Endothelial cell of umbilical vein (primary cell): ENCODE results near the gene PPM1G. TPM values are rescaled to one million over a fixed set of nuclear protein-coding genes. Genes with fewer than 3 reads are reported as not detected.

Experiments used
- BruUV-seq: library from RNA; stranded (reverse); fragments of 400-500 nt; replicated peaks from 2 replicates; lab custom pipeline; 2021; lab: Mats Ljungman, UMichigan
- CTCF ChIA-PET: fragments of 300-600, 350-600 bp; sonication (Branson Sonifier 250); formaldehyde crosslinking; loops from one replicate; lab custom pipeline; 2021; ENCODE audit warnings: antibody characterized with exemption, inconsistent platforms; lab: Charles Lee
- POLR2A ChIA-PET: fragments of 300-600, 350-600 bp; sonication (Branson Sonifier 250); formaldehyde crosslinking; loops from one replicate; lab custom pipeline; 2021; ENCODE audit warnings: antibody characterized with exemption, inconsistent platforms; lab: Charles Lee
- DNase-seq: peaks from one replicate; pipeline ENCODE4 v3.0.0-alpha.2; 2011; ENCODE audit warnings: low read depth, low spot score
- FAIRE-seq: peaks from 2 replicates; lab custom pipeline; 2011; peaks lifted over from hg19 to GRCh38; lab: Jason Lieb, UNC
- H2AFZ ChIP-seq: 2 replicates; pipeline ENCODE4 v1.6.0; 2012; ENCODE audit warnings: low read depth, low read length, control low read depth, inconsistent platforms
- H3K27ac ChIP-seq: 2 replicates; pipeline ENCODE4 v1.5.1; 2011; ENCODE audit warnings: low read depth, mild to moderate bottlenecking, control low read depth, low read length, moderate library complexity; ENCODE audit not compliant: insufficient read depth
- H3K27me3 ChIP-seq, 2 experiments: 2 replicates each; pipeline versions ENCODE4 v1.6.0 to v1.6.1; 2011; ENCODE audit warnings: low read length in 2 of 2, mixed read lengths in 1 of 2; ENCODE audit not compliant: control insufficient read depth in 2 of 2, insufficient read depth in 2 of 2
- H3K36me3 ChIP-seq, 2 experiments: 2 replicates in 1 of 2; 3 replicates in 1 of 2; pipeline ENCODE4 v1.5.1; 2011; ENCODE audit warnings: low read length in 2 of 2, mild to moderate bottlenecking in 1 of 2, moderate library complexity in 1 of 2; ENCODE audit not compliant: control insufficient read depth in 2 of 2, insufficient read depth in 2 of 2; ENCODE audit errors: extremely low read depth in 1 of 2
- H3K4me1 ChIP-seq: 3 replicates; pipeline ENCODE4 v1.5.1; 2011; ENCODE audit warnings: mild to moderate bottlenecking, low read length; ENCODE audit not compliant: control insufficient read depth, insufficient read depth; ENCODE audit errors: extremely low read depth
- H3K4me2 ChIP-seq: 2 replicates; pipeline ENCODE4 v1.6.1; 2011; ENCODE audit warnings: low read length, control low read depth, mixed read lengths; ENCODE audit not compliant: insufficient read depth
- H3K4me3 ChIP-seq, 3 experiments: fragments of 200-600 bp in 1 of 3; sonication (generic), shearing (Covaris generic) in 1 of 3; replicated peaks in 1 of 3; 2 replicates each; pipeline ENCODE4 v1.5.1; 2011 to 2016; ENCODE audit warnings: control low read depth in 3 of 3, low read length in 3 of 3, mild to moderate bottlenecking in 2 of 3, inconsistent platforms in 1 of 3, low read depth in 1 of 3, moderate library complexity in 1 of 3; ENCODE audit not compliant: insufficient read depth in 1 of 3
- H3K79me2 ChIP-seq: 2 replicates; pipeline ENCODE4 v1.6.0; 2012; ENCODE audit warnings: low read length, inconsistent platforms; ENCODE audit not compliant: control insufficient read depth, insufficient read depth
- H3K9ac ChIP-seq: replicated peaks from 2 replicates; pipeline ENCODE3; 2011; ENCODE audit warnings: low read length, control low read depth; ENCODE audit not compliant: insufficient read depth; ENCODE audit errors: extremely low read depth
- H3K9me1 ChIP-seq: replicated peaks from 3 replicates; pipeline ENCODE4 v1.6.0; 2011; ENCODE audit warnings: mild to moderate bottlenecking, low read length; ENCODE audit not compliant: control insufficient read depth, insufficient read depth; ENCODE audit errors: extremely low read depth
- H3K9me3 ChIP-seq: replicated peaks from 2 replicates; pipeline ENCODE4 v1.5.1; 2012; ENCODE audit warnings: low read length, inconsistent platforms; ENCODE audit not compliant: control insufficient read depth, insufficient read depth
- H4K20me1 ChIP-seq: replicated peaks from 2 replicates; pipeline ENCODE3; 2011; ENCODE audit warnings: mild to moderate bottlenecking, low read length; ENCODE audit not compliant: control insufficient read depth, insufficient read depth; ENCODE audit errors: extremely low read depth
- EZH2 ChIP-seq: IDR thresholded peaks from 2 replicates; pipeline ENCODE4 v1.6.1; 2012; ENCODE audit warnings: borderline replicate concordance, low read depth, mild to moderate bottlenecking, moderate library complexity, low read length, inconsistent platforms; ENCODE audit not compliant: severe bottlenecking
- FOS ChIP-seq: IDR thresholded peaks from 2 replicates; pipeline ENCODE4 v1.6.1; 2011; ENCODE audit warnings: mild to moderate bottlenecking, low read length, moderate library complexity, borderline replicate concordance; ENCODE audit not compliant: insufficient read depth
- GATA2 ChIP-seq: IDR thresholded peaks from 2 replicates; pipeline ENCODE4 v1.7.0; 2011; ENCODE audit warnings: low read depth, mild to moderate bottlenecking, moderate library complexity, mixed read lengths, low read length; ENCODE audit not compliant: insufficient read length, insufficient read depth
- JUN ChIP-seq: IDR thresholded peaks from 2 replicates; pipeline ENCODE4 v1.6.1; 2011; ENCODE audit warnings: borderline replicate concordance, low read depth; ENCODE audit not compliant: insufficient read length, insufficient read depth
- MYC ChIP-seq: IDR thresholded peaks from one replicate; pipeline ENCODE4 v1.6.1; 2011; ENCODE audit warnings: mild to moderate bottlenecking, low read depth, low read length
- POLR2A ChIP-seq: IDR thresholded peaks from 2 replicates; pipeline ENCODE4 v1.6.1; 2012; ENCODE audit warnings: low read depth, mild to moderate bottlenecking, control low read depth, low read length
- POLR2AphosphoS5 ChIP-seq: IDR thresholded peaks from 2 replicates; pipeline ENCODE4 v1.6.1; 2012; ENCODE audit warnings: low read depth, mild to moderate bottlenecking, control low read depth, low read length, moderate library complexity; ENCODE audit not compliant: insufficient read depth
- dilution Hi-C: fragments of 300-500 bp; cut with MboI; formaldehyde crosslinking; loops from one replicate; pipeline ENCODE4 v1.15.0; 2019; ENCODE audit warnings: low sequenced_read_pairs; ENCODE audit not compliant: extremely low pct_ligation_motif_present
- intact Hi-C: fragments of 100-400 bp; cut with micrococcal nuclease; formaldehyde crosslinking; loops from one replicate; pipeline ENCODE4 v1.10.0; 2022
- polyA plus RNA-seq, 4 experiments: library from polyadenylated mRNA; depleted of rRNA in 3 of 4; stranded (reverse) in 3 of 4; unstranded in 1 of 4; fragments of >200 nt; gene quantifications; 2 replicates each; pipeline versions ENCODE4 v1.2.1 to v1.2.3, GENCODE V29; 2011 to 2012; ENCODE audit warnings: missing spikeins in 1 of 4
- total RNA-seq: library from RNA; stranded (reverse); gene quantifications from 2 replicates; pipeline ENCODE4 v1.2.3, GENCODE V29; 2021
- TF ChIP-seq, protein P1 (sequence below), 2 donors: IDR thresholded peaks; 1 replicate in 1 of 2; 2 replicates in 1 of 2; pipeline ENCODE4 v1.5.1; 2011; ENCODE audit warnings: low read length in 2 of 2, mild to moderate bottlenecking in 2 of 2, moderate library complexity in 2 of 2, control low read depth in 1 of 2, inconsistent platforms in 1 of 2, low read depth in 1 of 2; ENCODE audit not compliant: insufficient read depth in 1 of 2; ENCODE audit errors: extremely low read depth in 1 of 2
- TF ChIP-seq, protein P2 (sequence below): IDR thresholded peaks from 2 replicates; pipeline ENCODE4 v1.6.1; 2011; ENCODE audit not compliant: insufficient read depth, insufficient read length

The PPM1G gene
- total and polyA plus RNA-seq, 2 donors (not counting 3 experiments of a cell fraction or from before 2014, with no cell fraction given) = 48.1 to 135 TPM

DNA sequence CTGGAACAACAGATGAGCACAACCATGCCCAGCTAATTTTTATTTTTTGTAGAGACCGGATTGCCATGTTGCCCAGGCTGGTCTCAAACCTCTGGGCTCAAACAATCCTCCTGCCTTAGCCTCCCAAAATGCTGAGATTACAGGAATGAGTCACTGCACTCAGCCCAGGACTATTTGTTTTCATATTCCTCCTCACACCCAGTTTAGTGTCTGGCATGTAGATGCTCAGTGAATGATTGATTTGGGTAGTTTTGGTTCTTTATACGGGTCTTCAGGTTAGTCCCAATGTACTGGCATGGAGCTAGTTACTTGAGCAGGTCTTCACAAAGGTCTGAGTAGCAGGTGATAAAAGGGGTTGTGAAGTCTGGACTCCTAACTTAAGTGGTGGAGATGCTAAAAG is 45.5 kb downstream of the PPM1G start:
- CTCF ChIA-PET = no interaction called here
- H3K9ac ChIP-seq = no peak overlapping the region
- POLR2A ChIA-PET = no interaction called here

More for the DNA sequence above, 45.5 kb downstream of the PPM1G start:
- no peak for FAIRE-seq
- H3K4me1 ChIP-seq = peaks cover under 1% of the 10 kb centered on the region
- DNase-seq = no peak
- no peak overlapping the region for H3K27ac ChIP-seq
- intact Hi-C loops (no loop called here), dilution Hi-C loops (no loop called here)
- BruUV-seq = no TSS peak
- H3K9me1 ChIP-seq = no peaks in the 10 kb centered on the region
- H3K4me3 ChIP-seq = no peak overlapping the region
- peaks cover 5 to 30% of the 10 kb centered on the region in 2 experiments for H3K36me3 ChIP-seq
- H4K20me1 ChIP-seq = no peaks in the 10 kb centered on the region
- peaks cover 3% of the 10 kb centered on the region for H3K79me2 ChIP-seq
- no peak overlapping the region for H3K4me2 ChIP-seq
- no peak overlapping the region for H2AFZ ChIP-seq
- TF ChIP-seq POLR2AphosphoS5 (no peak), MYC (no peak), GATA2 (no peak), POLR2A (no peak), JUN (no peak), FOS (no peak), EZH2 (no peak)
- TF ChIP-seq, protein P1, sequence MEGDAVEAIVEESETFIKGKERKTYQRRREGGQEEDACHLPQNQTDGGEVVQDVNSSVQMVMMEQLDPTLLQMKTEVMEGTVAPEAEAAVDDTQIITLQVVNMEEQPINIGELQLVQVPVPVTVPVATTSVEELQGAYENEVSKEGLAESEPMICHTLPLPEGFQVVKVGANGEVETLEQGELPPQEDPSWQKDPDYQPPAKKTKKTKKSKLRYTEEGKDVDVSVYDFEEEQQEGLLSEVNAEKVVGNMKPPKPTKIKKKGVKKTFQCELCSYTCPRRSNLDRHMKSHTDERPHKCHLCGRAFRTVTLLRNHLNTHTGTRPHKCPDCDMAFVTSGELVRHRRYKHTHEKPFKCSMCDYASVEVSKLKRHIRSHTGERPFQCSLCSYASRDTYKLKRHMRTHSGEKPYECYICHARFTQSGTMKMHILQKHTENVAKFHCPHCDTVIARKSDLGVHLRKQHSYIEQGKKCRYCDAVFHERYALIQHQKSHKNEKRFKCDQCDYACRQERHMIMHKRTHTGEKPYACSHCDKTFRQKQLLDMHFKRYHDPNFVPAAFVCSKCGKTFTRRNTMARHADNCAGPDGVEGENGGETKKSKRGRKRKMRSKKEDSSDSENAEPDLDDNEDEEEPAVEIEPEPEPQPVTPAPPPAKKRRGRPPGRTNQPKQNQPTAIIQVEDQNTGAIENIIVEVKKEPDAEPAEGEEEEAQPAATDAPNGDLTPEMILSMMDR (IDR thresholded peaks at IDR 0.05; ENCODE audit: extremely low read depth in 1 of 2, insufficient read depth in 1 of 2, low read depth in 1 of 2, low read length in 2 of 2) = no peak
- TF ChIP-seq, protein P2, sequence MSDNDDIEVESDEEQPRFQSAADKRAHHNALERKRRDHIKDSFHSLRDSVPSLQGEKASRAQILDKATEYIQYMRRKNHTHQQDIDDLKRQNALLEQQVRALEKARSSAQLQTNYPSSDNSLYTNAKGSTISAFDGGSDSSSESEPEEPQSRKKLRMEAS = no peak
- no peaks in the 10 kb centered on the region for H3K27me3 ChIP-seq
- no peaks in the 10 kb centered on the region for H3K9me3 ChIP-seq
